WI38 (cell line): ENCODE data around the gene ST3GAL4.
"Not testable (repeated sequence)": the region's sequence is repeated elsewhere in the genome, so short reads cannot be mapped to it uniquely, and the experiment has no call there.

Experiments
- H3K4me3 ChIP-seq: 2 replicates; pipeline ENCODE4 v1.5.1; 2011; ENCODE audit warnings: low read depth, mild to moderate bottlenecking, control low read depth, low read length
- TF ChIP-seq, protein P1 (sequence below): IDR thresholded peaks from 2 replicates; pipeline ENCODE4 v1.5.1; 2012; ENCODE audit warnings: low read depth, mild to moderate bottlenecking, control low read depth, low read length

Gene ST3GAL4

DNA sequence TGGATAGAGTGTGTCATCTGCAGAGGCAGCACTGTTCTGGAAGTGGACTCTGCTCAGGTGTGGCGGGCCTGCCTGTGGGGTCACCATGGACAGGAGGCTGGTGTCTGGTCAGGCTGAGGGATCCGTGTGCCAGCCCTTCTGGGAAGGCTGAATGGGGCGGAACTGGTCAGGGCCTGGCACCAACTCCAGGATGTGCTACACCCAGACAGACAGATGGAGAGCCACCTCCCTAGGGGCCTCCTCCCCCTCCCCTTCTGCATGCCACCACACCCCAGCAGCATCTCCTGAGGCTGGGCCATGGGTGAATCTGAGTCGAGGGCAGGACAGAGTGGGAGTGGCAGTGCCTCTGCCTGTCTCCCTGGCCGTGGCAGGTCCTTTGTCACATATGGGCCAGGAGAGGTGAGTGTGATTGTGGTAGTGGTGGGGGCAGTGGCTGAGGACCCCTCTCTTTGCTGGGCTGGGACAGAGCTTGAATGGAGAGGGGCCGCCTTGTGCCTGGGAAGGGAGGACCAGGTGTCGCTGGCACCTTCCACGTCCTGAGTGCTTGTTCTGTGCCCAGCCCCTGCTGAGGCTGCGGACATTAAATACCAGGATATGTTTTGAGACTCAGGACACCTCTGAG, 29.1 kb downstream of the ST3GAL4 start:
- TF ChIP-seq, protein P1, sequence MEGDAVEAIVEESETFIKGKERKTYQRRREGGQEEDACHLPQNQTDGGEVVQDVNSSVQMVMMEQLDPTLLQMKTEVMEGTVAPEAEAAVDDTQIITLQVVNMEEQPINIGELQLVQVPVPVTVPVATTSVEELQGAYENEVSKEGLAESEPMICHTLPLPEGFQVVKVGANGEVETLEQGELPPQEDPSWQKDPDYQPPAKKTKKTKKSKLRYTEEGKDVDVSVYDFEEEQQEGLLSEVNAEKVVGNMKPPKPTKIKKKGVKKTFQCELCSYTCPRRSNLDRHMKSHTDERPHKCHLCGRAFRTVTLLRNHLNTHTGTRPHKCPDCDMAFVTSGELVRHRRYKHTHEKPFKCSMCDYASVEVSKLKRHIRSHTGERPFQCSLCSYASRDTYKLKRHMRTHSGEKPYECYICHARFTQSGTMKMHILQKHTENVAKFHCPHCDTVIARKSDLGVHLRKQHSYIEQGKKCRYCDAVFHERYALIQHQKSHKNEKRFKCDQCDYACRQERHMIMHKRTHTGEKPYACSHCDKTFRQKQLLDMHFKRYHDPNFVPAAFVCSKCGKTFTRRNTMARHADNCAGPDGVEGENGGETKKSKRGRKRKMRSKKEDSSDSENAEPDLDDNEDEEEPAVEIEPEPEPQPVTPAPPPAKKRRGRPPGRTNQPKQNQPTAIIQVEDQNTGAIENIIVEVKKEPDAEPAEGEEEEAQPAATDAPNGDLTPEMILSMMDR, result no peak
- H3K4me3 ChIP-seq, result no peak overlapping the region

GRCh38 chr11:126385991-126386728, 30.7 kb downstream of the ST3GAL4 start:
- no peak overlapping the region for H3K4me3 ChIP-seq
- TF ChIP-seq, protein P1, result no peak

- not testable (repeated sequence) for H3K4me3 ChIP-seq
Measured at GRCh38 chr11:126386729-126387071, 31.2 kb downstream of the ST3GAL4 start.

DNA sequence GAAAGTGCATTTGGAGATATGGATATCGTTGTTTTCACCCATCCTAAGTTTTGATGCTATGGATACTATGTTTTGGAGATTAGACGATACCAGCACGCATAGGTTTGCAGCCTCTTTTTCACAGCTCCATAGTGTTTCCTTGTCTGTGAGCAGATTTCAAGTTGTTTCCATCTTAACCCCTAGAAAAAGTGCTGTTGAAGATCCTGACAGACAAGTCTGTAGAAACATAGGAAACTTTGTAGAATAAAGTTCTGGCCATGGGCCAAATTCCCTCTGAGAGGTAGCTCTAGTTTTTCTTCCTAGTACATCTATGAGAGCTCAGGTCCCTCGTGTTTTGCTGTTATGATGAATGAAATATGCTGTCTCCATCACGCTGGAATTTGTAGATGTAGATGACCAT, 32.4 kb downstream of the ST3GAL4 start:
- no peak overlapping the region for H3K4me3 ChIP-seq
- TF ChIP-seq, protein P1, result no peak

GRCh38 chr11:126390272-126390867, 34.9 kb downstream of the ST3GAL4 start:
- no peak overlapping the region for H3K4me3 ChIP-seq
- TF ChIP-seq, protein P1, result no peak

DNA sequence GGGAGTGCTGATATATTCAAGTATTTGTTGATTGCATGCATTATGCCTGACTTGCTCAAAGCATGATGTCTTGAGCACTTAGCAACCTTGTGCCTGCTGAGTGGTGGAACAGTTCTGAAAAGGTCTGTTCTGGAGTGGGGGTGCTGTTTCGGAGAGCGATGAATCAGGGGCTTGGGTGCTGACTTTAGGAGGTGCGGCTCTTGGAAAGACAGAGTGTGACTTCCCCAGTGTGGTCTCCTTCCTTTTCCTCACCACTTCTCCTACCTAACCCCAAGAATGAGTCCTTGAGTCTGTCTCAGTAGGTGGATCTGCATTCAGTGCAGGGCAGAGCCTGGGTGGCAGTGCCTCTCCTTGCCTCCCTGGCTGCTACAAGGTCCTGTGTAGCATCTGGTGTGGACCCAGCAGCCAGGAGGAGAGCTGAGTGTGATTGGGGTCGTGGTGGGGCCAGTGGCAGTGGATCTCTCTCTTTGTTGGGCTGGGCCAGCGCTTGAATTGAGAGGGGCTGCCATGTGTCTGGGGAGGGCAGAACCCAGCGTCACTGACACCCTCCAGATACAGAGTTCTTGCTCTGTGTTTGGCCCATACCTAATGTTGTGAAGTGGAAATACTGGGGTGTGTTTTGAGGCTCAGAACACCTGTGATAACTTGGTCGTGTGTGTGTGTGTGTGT, 35.9 kb downstream of the ST3GAL4 start:
- TF ChIP-seq, protein P1, result no peak
- no peak overlapping the region for H3K4me3 ChIP-seq

DNA sequence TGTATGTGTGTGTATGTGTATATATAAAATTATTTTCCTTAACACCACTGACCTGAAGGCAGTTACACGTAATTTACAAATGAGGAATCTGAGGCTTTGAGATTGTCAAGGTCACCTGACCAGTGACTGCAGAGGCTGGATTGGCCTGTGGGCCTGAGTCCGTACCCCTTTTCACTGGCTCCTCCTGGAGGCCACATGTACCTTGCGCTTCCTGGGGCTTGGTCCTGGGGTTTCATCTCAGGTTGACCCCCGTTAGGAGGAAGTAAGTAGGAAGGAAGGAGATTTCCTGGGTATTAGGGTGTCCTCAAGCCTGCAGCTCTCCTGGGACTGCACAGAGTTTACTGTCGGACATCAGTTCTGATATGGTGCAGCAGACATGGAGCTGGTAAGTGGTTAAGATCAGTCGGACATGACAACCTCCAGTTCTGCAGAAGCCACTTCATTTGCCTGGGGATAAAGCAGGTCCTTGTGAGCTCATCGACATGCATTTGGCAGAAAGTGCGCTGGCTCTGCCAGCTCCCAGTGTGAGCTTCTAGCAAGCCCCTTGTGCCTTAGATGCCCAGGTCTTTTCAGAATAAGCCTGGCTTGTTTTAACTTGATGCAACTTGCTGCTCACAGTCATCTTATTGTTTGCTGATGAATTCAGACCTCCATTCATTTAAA, 36.6 kb downstream of the ST3GAL4 start:
- TF ChIP-seq, protein P1, result no peak
- no peak overlapping the region for H3K4me3 ChIP-seq
